ENCODE measurements around the gene SLC6A16. TPM values are rescaled to one million over a fixed set of nuclear protein-coding genes. Genes with fewer than 3 reads are reported as not detected.

The SLC6A16 gene
- total RNA-seq, 1 experiment from 2014 or later = 3.2 TPM

- Mint-ChIP-seq H3K4me3 (no peak overlapping the region), H3K9me3 (peaks cover 25 to 37% of the 10 kb centered on the region in 2 experiments; a peak in 4 of 5 replicates), H3K36me3 (ENCODE audit: insufficient read depth in 1 of 3, low read depth in 3 of 3) (peaks cover 7 to 29% (median 11%) of the 10 kb centered on the region in 3 experiments), H3K27me3 (ENCODE audit: low read depth) (no peaks in the 10 kb centered on the region), H3K27ac (no peak overlapping the region), H3K4me1 (no peaks in the 10 kb centered on the region)
- Histone ChIP-seq H3K9ac (ENCODE audit: extremely low read depth, insufficient read length, low read length) (no peak overlapping the region), H2BK5ac (ENCODE audit: insufficient read length, low read length) (no peak overlapping the region), H2BK120ac (ENCODE audit: low read depth, low read length, poor library complexity, severe bottlenecking) (no peak overlapping the region), H2BK20ac (ENCODE audit: low read depth, low read length, poor library complexity, severe bottlenecking) (no peak overlapping the region), H3K56ac (ENCODE audit: insufficient read length, low read depth, low read length) (no peak overlapping the region), H3K4me2 (ENCODE audit: insufficient read depth, insufficient read length, low read length) (no peak overlapping the region), H3K79me1 (ENCODE audit: insufficient read depth, low read depth, low read length, poor library complexity, severe bottlenecking) (no peaks in the 10 kb centered on the region), H2BK12ac (ENCODE audit: insufficient read length, low read depth, low read length) (no peak overlapping the region), H3K23me2 (ENCODE audit: insufficient read length, low read depth, low read length, poor library complexity, severe bottlenecking) (no peaks in the 10 kb centered on the region), H3K4ac (ENCODE audit: low read depth, low read length) (no peak overlapping the region), H4K20me1 (ENCODE audit: control insufficient read depth, insufficient read depth, insufficient read length) (no peaks in the 10 kb centered on the region), H3K14ac (ENCODE audit: insufficient read depth, low read length) (no peak overlapping the region), H2BK15ac (ENCODE audit: low read depth, low read length) (no peak overlapping the region), H3K27ac (ENCODE audit: insufficient read length, low read depth, low read length) (no peak overlapping the region), H2AFZ (ENCODE audit: low read length) (no peak overlapping the region), H3T11ph (ENCODE audit: low read length) (no peak overlapping the region), H3K79me2 (ENCODE audit: insufficient read depth, low read length) (no peaks in the 10 kb centered on the region), H2AK5ac (ENCODE audit: insufficient read length, low read length) (no peak overlapping the region), H3K23ac (ENCODE audit: insufficient read length, low read depth, low read length) (no peak overlapping the region), H3K18ac (ENCODE audit: insufficient read length, low read depth, low read length) (no peak overlapping the region), H3K9me3 (ENCODE audit: control insufficient read depth, low read depth, low read length) (no peaks in the 10 kb centered on the region), H3K27me3 (ENCODE audit: insufficient read depth, low read length) (no peaks in the 10 kb centered on the region), H4K8ac (replicated peaks; ENCODE audit: insufficient read length, low read depth, low read length) (no peak overlapping the region), H3K4me1 (ENCODE audit: insufficient read depth, low read length) (no peaks in the 10 kb centered on the region), H4K5ac (ENCODE audit: insufficient read length, low read depth, low read length) (no peak overlapping the region), H4K91ac (ENCODE audit: insufficient read length, low read depth, low read length) (no peak overlapping the region)
- TF ChIP-seq CTCF (conservative IDR thresholded peaks at IDR 0.05) = no peak
- DNase-seq = no peak
These were observed 6.7 kb downstream of the SLC6A16 start for GRCh38 chr19:49318296-49318695.
